HEK293 (cell line): Measurements from ENCODE around the gene MACF1.
"Not testable (repeated sequence)": the region's sequence is repeated elsewhere in the genome, so short reads cannot be mapped to it uniquely, and the experiment has no call there.

ENCODE experiments used
- CTCF ChIP-seq: fragments of 450-650 bp; formaldehyde crosslinking; IDR thresholded peaks from 2 replicates; pipeline ENCODE4 v1.5.1; 2016; ENCODE audit warnings: missing biosample characterization, missing genetic modification characterization
- EGR2 ChIP-seq: fragments of 450-650 bp; formaldehyde crosslinking; IDR thresholded peaks from 2 replicates; pipeline ENCODE4 v1.5.1; 2016; ENCODE audit warnings: low read depth, missing biosample characterization, missing genetic modification characterization
- ELK4 ChIP-seq: IDR thresholded peaks from 2 replicates; pipeline ENCODE4 v1.6.1; 2011; ENCODE audit warnings: mild to moderate bottlenecking, low read depth, low read length, borderline replicate concordance
- KLF10 ChIP-seq: fragments of 450-650 bp; IDR thresholded peaks from 2 replicates; pipeline ENCODE4 v1.5.1; 2018; ENCODE audit warnings: missing biosample characterization, mild to moderate bottlenecking, missing genetic modification characterization
- MEIS1 ChIP-seq: sonication (generic); formaldehyde crosslinking; IDR thresholded peaks from 2 replicates; pipeline ENCODE4 v1.8.1; 2022; ENCODE audit warnings: missing genetic modification reagents, mild to moderate bottlenecking, borderline replicate concordance
- PRDM4 ChIP-seq: fragments of 450-650 bp; formaldehyde crosslinking; IDR thresholded peaks from 2 replicates; pipeline ENCODE4 v1.5.1; 2017; ENCODE audit warnings: missing biosample characterization, missing genetic modification characterization
- REST ChIP-seq: fragments of 450-650 bp; formaldehyde crosslinking; IDR thresholded peaks from 2 replicates; pipeline ENCODE4 v1.5.1; 2016; ENCODE audit warnings: missing biosample characterization, missing genetic modification characterization
- YY1 ChIP-seq: fragments of 450-650 bp; formaldehyde crosslinking; IDR thresholded peaks from 2 replicates; pipeline ENCODE4 v1.5.1; 2018; ENCODE audit warnings: missing biosample characterization, missing genetic modification characterization
- ZNF121 ChIP-seq: fragments of 450-650 bp; formaldehyde crosslinking; IDR thresholded peaks from 2 replicates; pipeline ENCODE4 v1.5.1; 2016; ENCODE audit warnings: missing biosample characterization, missing genetic modification characterization
- ZNF239 ChIP-seq: fragments of 450-650 bp; formaldehyde crosslinking; IDR thresholded peaks from 2 replicates; pipeline ENCODE4 v1.5.1; 2016; ENCODE audit warnings: missing biosample characterization, missing genetic modification characterization
- ZNF274 ChIP-seq, 2 experiments: fragments of 200-500 bp in 1 of 2; fragments of 450-650 bp in 1 of 2; sonication (Bioruptor generic) in 1 of 2; formaldehyde crosslinking in 1 of 2; IDR thresholded peaks; 2 replicates each; pipeline versions ENCODE4 v1.5.1 to v1.6.1; 2014 to 2016; ENCODE audit warnings: borderline replicate concordance in 1 of 2, inconsistent platforms in 1 of 2, low read length in 1 of 2, missing biosample characterization in 1 of 2, missing genetic modification characterization in 1 of 2
- ZNF362 ChIP-seq: fragments of 450-650 bp; formaldehyde crosslinking; IDR thresholded peaks from 2 replicates; pipeline ENCODE4 v1.5.1; 2016; ENCODE audit warnings: missing biosample characterization, missing genetic modification characterization
- ZNF398 ChIP-seq: fragments of 450-650 bp; formaldehyde crosslinking; IDR thresholded peaks from 2 replicates; pipeline ENCODE4 v1.5.1; 2017; ENCODE audit warnings: missing biosample characterization, missing genetic modification characterization
- ZNF692 ChIP-seq: fragments of 450-650 bp; formaldehyde crosslinking; IDR thresholded peaks from 2 replicates; pipeline ENCODE4 v1.5.1; 2016; ENCODE audit warnings: missing biosample characterization, missing genetic modification characterization

GRCh38 chr1:39450041-39450440 lies 245.5 kb downstream of the MACF1 start:
- TF ChIP-seq ZNF398; CTCF (tag by site-specific recombination); REST (tag by site-specific recombination); ZNF121 (tag by site-specific recombination); EGR2 (tag by site-specific recombination); KLF10; PRDM4; ZNF274 (IDR thresholded peaks at IDR 0.05; ENCODE audit: low read length); ZNF274 (tag by site-specific recombination; IDR thresholded peaks at IDR 0.05; ENCODE audit: borderline replicate concordance); ZNF362 (tag by site-specific recombination); YY1 (tag by site-specific recombination); ELK4; ZNF692; MEIS1 (CRISPR knock-in tag); ZNF239: not testable (repeated sequence)
